K562 (cell line): ENCODE measurements around the gene PYHIN1. TPM values are rescaled to one million over a fixed set of nuclear protein-coding genes. Genes with fewer than 3 reads are reported as not detected.

Experiments used
- ATAC-seq: fragments of 200-7000 bp; cut with Tn5 transposase; 3 replicates; pipeline ENCODE4 v1.9.1; 2020; ENCODE audit warnings: moderate library complexity
- BruUV-seq: library from RNA; stranded (reverse); fragments of 400-500 nt; replicated peaks from 2 replicates; lab custom pipeline; 2021; lab: Mats Ljungman, UMichigan
- CTCF ChIA-PET: fragments of 300-600 bp; formaldehyde crosslinking; extraction: SDS; loops from one replicate; lab custom pipeline; 2021; ENCODE audit warnings: low intra/inter-chr PET ratio; lab: Yijun Ruan, JAX
- POLR2A ChIA-PET: fragments of 300-600, 350-650 bp; sonication (Branson Sonifier 250); formaldehyde crosslinking; extraction: SDS; loops from one replicate; lab custom pipeline; 2021; ENCODE audit warnings: antibody characterized with exemption, inconsistent platforms; lab: Yijun Ruan, JAX
- DNase-seq, 4 experiments: peaks; one replicate each; pipeline versions ENCODE4 v3.0.0 to v3.0.0-alpha.2; 2011 to 2018; ENCODE audit warnings: low spot score in 3 of 4, mixed read lengths in 3 of 4; ENCODE audit errors: extremely low read depth in 1 of 4
- FAIRE-seq: peaks from 2 replicates; lab custom pipeline; 2011; peaks lifted over from hg19 to GRCh38; lab: Jason Lieb, UNC
- H2AFZ ChIP-seq: 2 replicates; pipeline ENCODE4 v1.6.0; 2011; ENCODE audit warnings: low read depth, low read length, control low read depth, inconsistent platforms
- H3K27ac ChIP-seq: fragments of 200-600 bp; 3 replicates; pipeline ENCODE4 v1.8.0; 2011; ENCODE audit warnings: low read depth, mild to moderate bottlenecking, control low read depth, inconsistent platforms, low read length, moderate library complexity, mixed read lengths; ENCODE audit errors: extremely low read depth
- H3K27me3 ChIP-seq, 2 experiments: fragments of 300-600 bp in 1 of 2; 2 replicates in 1 of 2; 3 replicates in 1 of 2; pipeline versions ENCODE4 v1.6.0 to v1.8.0; 2011; ENCODE audit warnings: inconsistent platforms in 2 of 2, low read length in 2 of 2, mild to moderate bottlenecking in 1 of 2, mixed read lengths in 1 of 2, moderate library complexity in 1 of 2; ENCODE audit not compliant: control insufficient read depth in 2 of 2, insufficient read depth in 2 of 2
- H3K36me3 ChIP-seq: fragments of 300-600 bp; 3 replicates; pipeline ENCODE4 v1.8.0; 2011; ENCODE audit warnings: mild to moderate bottlenecking, low read length, inconsistent platforms; ENCODE audit not compliant: control insufficient read depth, insufficient read depth
- H3K4me1 ChIP-seq, 2 experiments: fragments of 200-600 bp in 1 of 2; replicated peaks in 1 of 2; 2 replicates in 1 of 2; 3 replicates in 1 of 2; pipeline versions ENCODE4 v1.5.1 to v1.8.0; 2011; ENCODE audit warnings: inconsistent platforms in 2 of 2, low read length in 2 of 2, mild to moderate bottlenecking in 1 of 2, mixed read lengths in 1 of 2, moderate library complexity in 1 of 2; ENCODE audit not compliant: control insufficient read depth in 2 of 2, insufficient read depth in 2 of 2
- H3K4me2 ChIP-seq: 2 replicates; pipeline ENCODE4 v1.6.1; 2011; ENCODE audit warnings: low read length, control low read depth, inconsistent platforms, mixed read lengths; ENCODE audit not compliant: insufficient read depth
- H3K4me3 ChIP-seq: fragments of 200-600 bp; sonication (generic), shearing (Covaris generic); 2 replicates; pipeline ENCODE4 v1.5.1; 2016; ENCODE audit warnings: control low read depth, inconsistent platforms
- H3K79me2 ChIP-seq: fragments of 200-600 bp; 3 replicates; pipeline ENCODE4 v1.8.0; 2011; ENCODE audit warnings: low read length, inconsistent platforms; ENCODE audit not compliant: control insufficient read depth, insufficient read depth
- H3K9ac ChIP-seq, 2 experiments: 2 replicates each; pipeline versions ENCODE4 v1.6.0 to v1.6.1; 2011; ENCODE audit warnings: low read depth in 2 of 2, low read length in 2 of 2, control low read depth in 1 of 2, inconsistent platforms in 1 of 2, mild to moderate bottlenecking in 1 of 2, mixed read lengths in 1 of 2; ENCODE audit not compliant: insufficient read depth in 1 of 2
- H3K9me1 ChIP-seq: one replicate; pipeline ENCODE4 v1.6.0; 2011; ENCODE audit warnings: inconsistent platforms, mild to moderate bottlenecking, low read length, moderate library complexity; ENCODE audit not compliant: control insufficient read depth, insufficient read depth
- H3K9me3 ChIP-seq: replicated peaks from 2 replicates; pipeline ENCODE4 v1.5.1; 2011; ENCODE audit warnings: low read depth, low read length, inconsistent platforms; ENCODE audit not compliant: control insufficient read depth, insufficient read depth
- H4K20me1 ChIP-seq: replicated peaks from 2 replicates; pipeline ENCODE4 v1.6.1; 2011; ENCODE audit warnings: low read length, inconsistent platforms, mixed read lengths; ENCODE audit not compliant: control insufficient read depth, insufficient read depth
- ATF3 ChIP-seq, 2 experiments: fragments of 450-650 bp in 1 of 2; sonication (generic) in 1 of 2; formaldehyde crosslinking in 1 of 2; IDR thresholded peaks in 1 of 2; conservative IDR thresholded peaks in 1 of 2; 2 replicates each; pipeline versions ENCODE4 v1.6.1 to v1.8.1; 2016 to 2023; ENCODE audit warnings: mild to moderate bottlenecking in 2 of 2, moderate library complexity in 2 of 2, inconsistent platforms in 1 of 2, missing genetic modification reagents in 1 of 2
- ATF7 ChIP-seq: fragments of 450-650 bp; IDR thresholded peaks from 2 replicates; pipeline ENCODE4 v1.7.1; 2014; ENCODE audit warnings: mild to moderate bottlenecking, moderate library complexity
- KLF13 ChIP-seq: fragments of 450-650 bp; IDR thresholded peaks from 2 replicates; pipeline ENCODE4 v1.6.1; 2016; ENCODE audit warnings: missing genetic modification characterization, low read depth, mild to moderate bottlenecking, missing compliant biosample characterization, moderate library complexity, borderline replicate concordance
- PYGO2 ChIP-seq: fragments of 450-650 bp; IDR thresholded peaks from 2 replicates; pipeline ENCODE4 v1.6.1; 2016; ENCODE audit warnings: mild to moderate bottlenecking, missing genetic modification characterization, moderate library complexity, missing compliant biosample characterization
- SPI1 ChIP-seq: IDR thresholded peaks from 2 replicates; pipeline ENCODE4 v1.6.1; 2011; ENCODE audit warnings: low read depth, low read length, control low read depth, borderline replicate concordance
- ZBTB33 ChIP-seq: sonication (generic); formaldehyde crosslinking; IDR thresholded peaks from 2 replicates; pipeline ENCODE4 v1.8.1; 2023; ENCODE audit warnings: mild to moderate bottlenecking, missing genetic modification reagents
- ZFX ChIP-seq: sonication (generic); formaldehyde crosslinking; IDR thresholded peaks from 2 replicates; pipeline ENCODE4 v1.8.0; 2022; ENCODE audit warnings: mild to moderate bottlenecking, missing genetic modification reagents, moderate library complexity
- WGBS: fragments of 100-300 bp; shearing (Covaris generic); methylation state at CpG from one replicate; pipeline ENCODE4 v1.1.6; 2016; ENCODE audit warnings: low coverage, mixed read lengths; ENCODE audit not compliant: insufficient coverage; ENCODE audit errors: missing lambda C conversion rate; 5-methylcytosine and 5-hydroxymethylcytosine counted together
- in situ Hi-C: fragments of 300-500 bp; cut with MboI; formaldehyde crosslinking; loops from 4 replicates; pipeline ENCODE4 v1.15.0; 2018; ENCODE audit warnings: inconsistent platforms, mixed read lengths
- intact Hi-C: fragments of 100-400 bp; cut with micrococcal nuclease; formaldehyde crosslinking; loops from 2 replicates; pipeline ENCODE4 v1.14.2; 2022
- polyA plus RNA-seq, 8 experiments: library from polyadenylated mRNA; depleted of rRNA in 4 of 8; stranded (reverse) in 5 of 8; unstranded in 3 of 8; fragments of >200 nt; fragmentation: Nextera tagmentation in 2 of 8; fragmentation: Illumina TruSeq in 1 of 8; extraction: Ambion mirVana in 2 of 8; extraction: Trizol in 1 of 8; gene quantifications; 2 replicates each; pipeline versions ENCODE4 v1.2.1 to v1.2.3, GENCODE V29; 2011 to 2014; ENCODE audit warnings: inconsistent platforms in 1 of 8, missing spikeins in 1 of 8
- total RNA-seq, 7 experiments: library from RNA; depleted of rRNA in 6 of 7; stranded (reverse); fragments of >200 nt in 6 of 7; fragmentation: Illumina TruSeq in 2 of 7; extraction: Trizol in 2 of 7; gene quantifications; 2 replicates each; pipeline versions ENCODE4 v1.2.1 to v1.2.3, GENCODE V29; 2011 to 2021; ENCODE audit warnings: low replicate concordance in 1 of 7

PYHIN1 gene
- total and polyA plus RNA-seq, 9 of the 15 experiments (the other 6 are each of a cell fraction or from before 2014, with no cell fraction given): not detected

DNA sequence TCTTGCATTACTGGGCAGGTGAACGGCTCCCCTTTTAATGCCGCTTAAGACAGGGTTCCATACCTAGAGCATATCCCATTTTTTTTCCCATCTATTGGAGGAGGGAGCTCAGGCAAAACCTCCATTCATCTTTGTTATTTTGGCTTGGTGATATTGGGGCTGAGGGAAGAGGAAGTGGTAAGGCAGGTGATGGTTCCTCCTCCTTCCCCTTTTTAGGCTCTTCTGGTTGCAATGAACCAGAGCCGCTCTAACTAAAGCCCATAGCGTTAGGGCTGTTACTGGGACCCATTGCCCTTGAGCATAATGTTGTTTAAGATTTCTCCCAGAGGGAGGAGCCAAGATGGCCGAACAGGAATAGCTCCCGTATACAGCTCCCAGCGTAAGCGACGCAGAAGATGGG lies 21.1 kb downstream of the PYHIN1 start:
- Histone ChIP-seq H4K20me1 (no peaks in the 10 kb centered on the region), H3K79me2 (no peaks in the 10 kb centered on the region), H3K9me1 (no peaks in the 10 kb centered on the region), H3K27ac (no peak overlapping the region), H3K27me3 (no peaks in the 10 kb centered on the region), H2AFZ (peak overlapping the region; percentile 62), H3K9me3 (no peaks in the 10 kb centered on the region), H3K4me2 (peak overlapping the region; percentile 0; the same call in 1 of the 2 replicates), H3K4me1 (peaks cover 0 to 4% of the 10 kb centered on the region in 2 experiments; a peak in 1 of 5 replicates), H3K36me3 (no peaks in the 10 kb centered on the region), H3K4me3 (no peak overlapping the region), H3K9ac (no peak overlapping the region)
- in situ Hi-C loops (no loop called here), intact Hi-C loops (no loop called here)
- 11% methylated on average over 3 of the region's 9 CpGs for WGBS
- ATAC-seq: peak; percentile 42; the same call in 2 of the 3 replicates
- peak; percentile 84; the same call in 1 of the 2 replicates for TF ChIP-seq SPI1
- no peak for TF ChIP-seq ZBTB33 (CRISPR knock-in tag)
- ChIA-PET POLR2A (no interaction called here), CTCF (no interaction called here)
- no TSS peak for BruUV-seq
- no peak for DNase-seq
- FAIRE-seq: no peak

DNA sequence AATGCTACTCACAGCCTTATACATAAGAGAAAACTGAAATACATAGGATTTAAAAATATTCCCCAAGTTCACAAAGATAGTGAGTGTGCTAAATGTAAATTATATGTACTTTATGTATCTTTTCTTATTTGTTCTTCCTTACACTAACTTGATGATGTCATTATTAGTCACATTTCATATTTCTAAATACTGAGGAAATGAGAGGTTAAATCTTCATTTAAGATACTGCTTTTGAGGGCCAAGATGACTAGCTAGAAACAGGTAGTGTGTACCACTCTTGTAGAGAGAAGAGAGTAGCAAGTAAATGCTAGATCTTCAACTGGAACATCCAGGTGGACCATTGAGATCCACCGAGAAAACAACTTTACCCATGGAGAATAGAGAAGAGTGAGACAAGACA lies 29.8 kb downstream of the PYHIN1 start:
- no peaks in the 10 kb centered on the region for H3K36me3 ChIP-seq
- H3K4me2 ChIP-seq: no peak overlapping the region
- no TSS peak for BruUV-seq
- no peak overlapping the region for H2AFZ ChIP-seq
- WGBS: 0% methylated on average over 1 of the region's 1 CpG
- ChIA-PET CTCF (no interaction called here), POLR2A (no interaction called here)
- in situ Hi-C loops: no loop called here
- no peak for DNase-seq
- no peak for ATAC-seq
- 0 out of 5 replicates have a peak, but pooled peaks cover 0 to 5% of the 10 kb centered on the region in 2 experiments for H3K27me3 ChIP-seq
- H3K79me2 ChIP-seq: no peaks in the 10 kb centered on the region
- H3K4me1 ChIP-seq: no peaks in the 10 kb centered on the region
- TF ChIP-seq PYGO2 (tag): no peak
- TF ChIP-seq KLF13: no peak
- peak; percentile 53 for TF ChIP-seq ATF3 (IDR thresholded peaks at IDR 0.05)
- no peak for TF ChIP-seq ATF3 (CRISPR knock-in tag; conservative IDR thresholded peaks at IDR 0.05)
- no peak for TF ChIP-seq ZFX (CRISPR knock-in tag)
- TF ChIP-seq ATF7: 0 out of 2 replicates have a peak, but pooled peaks have one; percentile 15
- no peaks in the 10 kb centered on the region for H3K9me3 ChIP-seq
- no peaks in the 10 kb centered on the region for H3K9me1 ChIP-seq
- H4K20me1 ChIP-seq: no peaks in the 10 kb centered on the region
- no peak for FAIRE-seq
- no peak overlapping the region for H3K27ac ChIP-seq
- intact Hi-C loops: no loop called here
- H3K4me3 ChIP-seq: no peak overlapping the region
- no peak overlapping the region for H3K9ac ChIP-seq
